Activated CD4-positive, CD25-positive, alpha-beta regulatory T cell treated with anti-CD3 and anti-CD28 coated beads, Interleukin-2, amount 50 U/mL, for 72 hours (primary cell): ENCODE results near the gene KRTAP5-1.

Source experiments
- DNase-seq: peaks from one replicate; pipeline ENCODE4 v3.0.0; 2021

KRTAP5-1 gene

GRCh38 chr11:1540074-1540473 lies 45.0 kb downstream of the KRTAP5-1 start:
- no peak for DNase-seq

- no peak for DNase-seq
These were observed 46.9 kb downstream of the KRTAP5-1 start for GRCh38 chr11:1538153-1538552.

GRCh38 chr11:1536065-1536843 lies 48.8 kb downstream of the KRTAP5-1 start:
- DNase-seq, result no peak

- no peak for DNase-seq
These were observed 50.4 kb downstream of the KRTAP5-1 start for GRCh38 chr11:1534682-1535081.
